ENCODE data around the gene MFAP3. TPM values are rescaled to one million over a fixed set of nuclear protein-coding genes. Genes with fewer than 3 reads are reported as not detected.
A peak's percentile ranks its signal among the peaks of the same experiment; 100 is the strongest.
"Not testable (repeated sequence)": the region's sequence is repeated elsewhere in the genome, so short reads cannot be mapped to it uniquely, and the experiment has no call there.

MFAP3 gene
- total RNA-seq (ENCODE audit: insufficient read depth, low replicate concordance), result 38.0 TPM

GRCh38 chr5:154038707-154039457 is at the start of gene MFAP3, which contains the start of gene FAM114A2:
Gene MFAP3 (plus strand): TSS chr5:154038967. CDS start chr5:154049723, 10,756 bp downstream.
Gene FAM114A2 (minus strand): TSS chr5:154038910. CDS start chr5:154034953, 3,957 bp downstream.
- peak; percentile 91 for DNase-seq (ENCODE audit: low spot score)

GRCh38 chr5:153991168-153991567 is 47.6 kb upstream of the MFAP3 start:
- DNase-seq (ENCODE audit: low spot score), result no peak

GRCh38 chr5:153998010-153998409 is 40.8 kb upstream of the MFAP3 start:
- no peak for DNase-seq (ENCODE audit: low spot score)

GRCh38 chr5:153998768-153999167 is 40.0 kb upstream of the MFAP3 start:
- no peak for DNase-seq (ENCODE audit: low spot score)

- DNase-seq (ENCODE audit: low spot score), result no peak
Observed at GRCh38 chr5:153999995-154000394, 38.8 kb upstream of the MFAP3 start.

GRCh38 chr5:154000703-154001102 is 38.1 kb upstream of the MFAP3 start:
- no peak for DNase-seq (ENCODE audit: low spot score)

- peak; percentile 14 for DNase-seq (ENCODE audit: low spot score)
Observed at GRCh38 chr5:154002093-154002492, 36.7 kb upstream of the MFAP3 start.

GRCh38 chr5:154002511-154003020 is 36.2 kb upstream of the MFAP3 start:
- no peak for DNase-seq (ENCODE audit: low spot score)

- no peak for DNase-seq (ENCODE audit: low spot score)
Observed at GRCh38 chr5:154005648-154006047, 33.1 kb upstream of the MFAP3 start.

GRCh38 chr5:154010660-154011059 is 28.1 kb upstream of the MFAP3 start:
- no peak for DNase-seq (ENCODE audit: low spot score)

GRCh38 chr5:154015071-154015693 is 23.6 kb upstream of the MFAP3 start:
- no peak for DNase-seq (ENCODE audit: low spot score)

GRCh38 chr5:154018919-154019318 is 19.8 kb upstream of the MFAP3 start:
- DNase-seq (ENCODE audit: low spot score), result not testable (repeated sequence)

GRCh38 chr5:154025951-154026350 is 12.8 kb upstream of the MFAP3 start:
- DNase-seq (ENCODE audit: low spot score), result no peak

GRCh38 chr5:154031937-154032489 is 6.8 kb upstream of the MFAP3 start:
- no peak for DNase-seq (ENCODE audit: low spot score)

GRCh38 chr5:154034944-154035343 is 3.8 kb upstream of the MFAP3 start:
- no peak for DNase-seq (ENCODE audit: low spot score)

GRCh38 chr5:154038261-154038706 is 483 bp upstream of the MFAP3 start:
- DNase-seq (ENCODE audit: low spot score), result peak; percentile 29

GRCh38 chr5:154039458-154039829 is 677 bp downstream of the MFAP3 start:
- DNase-seq (ENCODE audit: low spot score), result no peak

GRCh38 chr5:154042766-154043165 is 4.0 kb downstream of the MFAP3 start:
- DNase-seq (ENCODE audit: low spot score), result peak; percentile 4

GRCh38 chr5:154044099-154044498 is 5.3 kb downstream of the MFAP3 start:
- DNase-seq (ENCODE audit: low spot score), result no peak

GRCh38 chr5:154044581-154044980 is 5.8 kb downstream of the MFAP3 start:
- no peak for DNase-seq (ENCODE audit: low spot score)

GRCh38 chr5:154046486-154046885 is 7.7 kb downstream of the MFAP3 start:
- no peak for DNase-seq (ENCODE audit: low spot score)

GRCh38 chr5:154047324-154047723 is 8.6 kb downstream of the MFAP3 start:
- no peak for DNase-seq (ENCODE audit: low spot score)

Measured in umbilical cord (tissue), 2 donors.